ENCODE measurements around the gene C11orf52. TPM values are rescaled to one million over a fixed set of nuclear protein-coding genes. Genes with fewer than 3 reads are reported as not detected.

C11orf52 gene
- total RNA-seq, 1 donor from 2014 or later = 3.5 TPM

DNA sequence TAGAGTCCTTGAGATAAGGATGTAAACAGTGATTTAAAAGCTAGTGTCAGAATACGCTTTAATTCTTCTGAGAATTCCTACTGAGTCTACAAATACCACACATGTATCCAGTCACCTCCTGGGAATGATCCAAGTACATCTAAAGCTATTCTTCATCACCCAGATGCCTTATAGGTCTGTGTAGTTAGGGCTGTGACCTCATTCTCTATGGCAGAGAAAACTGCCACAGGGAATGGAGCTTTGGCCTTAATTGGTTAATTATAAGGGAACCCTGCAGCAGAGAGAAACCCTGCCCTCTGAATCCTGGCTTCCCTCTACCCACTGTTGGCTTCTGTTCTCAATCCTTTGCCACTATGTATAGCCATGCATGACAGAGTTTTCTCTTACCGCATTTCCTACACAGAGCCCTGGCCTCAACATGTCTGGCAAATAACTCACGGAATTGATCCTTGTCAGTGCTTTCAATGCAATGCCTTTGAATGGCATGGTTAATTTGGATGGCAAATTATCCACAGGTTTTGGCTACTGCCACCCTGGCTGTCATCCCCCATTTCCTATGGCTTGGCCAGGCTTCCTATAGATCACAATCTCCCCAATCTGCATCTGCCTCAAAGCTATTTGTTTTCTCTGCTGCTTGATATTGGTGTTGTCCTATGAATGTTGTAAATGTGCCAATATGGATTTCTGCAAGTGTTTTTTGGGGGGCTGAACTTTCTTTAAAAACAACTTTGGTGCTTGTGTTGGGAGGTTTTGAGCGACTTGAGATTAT is 21.3 kb downstream of the C11orf52 start:
- peak; percentile 14 for ATAC-seq

DNA sequence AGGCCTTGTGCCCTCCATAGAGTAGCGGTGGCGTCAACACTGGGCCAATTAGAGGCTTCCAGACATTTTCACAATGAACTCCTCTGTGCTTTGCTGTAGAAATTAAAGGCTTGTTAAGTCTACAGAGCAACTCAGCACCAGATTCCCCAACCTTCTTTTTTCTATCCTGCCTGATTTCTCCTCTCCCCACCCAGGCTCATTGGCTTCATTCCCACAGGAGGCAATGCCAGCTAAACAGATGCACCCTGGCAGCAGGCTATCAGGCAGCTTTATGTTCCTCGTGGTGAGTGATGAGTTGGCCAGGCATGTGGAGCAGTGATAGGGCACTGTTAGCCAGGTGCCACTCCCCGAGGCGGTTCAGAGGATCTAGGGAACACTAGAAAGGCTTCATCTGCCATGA is 23.2 kb downstream of the C11orf52 start:
- peak; percentile 63 for ATAC-seq

DNA sequence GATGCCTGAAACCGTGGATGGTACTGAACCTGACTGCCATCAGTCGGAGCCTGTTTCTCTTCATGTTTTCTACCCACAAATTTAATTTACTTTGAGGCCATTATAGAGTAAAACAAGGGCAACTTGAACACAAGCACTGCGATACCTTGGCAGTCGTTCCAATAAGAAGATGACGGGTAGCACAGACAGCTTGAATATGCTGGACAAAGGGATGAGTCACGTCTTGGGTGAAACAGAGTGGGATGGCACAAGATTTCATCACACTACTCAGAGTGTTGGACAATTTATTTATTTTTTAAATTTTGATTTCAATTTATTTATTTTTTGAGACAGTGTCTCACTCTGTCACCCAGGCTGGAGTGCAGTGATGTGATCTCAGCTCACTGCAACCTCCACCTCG is 24.1 kb downstream of the C11orf52 start:
- ATAC-seq = peak; percentile 41

DNA sequence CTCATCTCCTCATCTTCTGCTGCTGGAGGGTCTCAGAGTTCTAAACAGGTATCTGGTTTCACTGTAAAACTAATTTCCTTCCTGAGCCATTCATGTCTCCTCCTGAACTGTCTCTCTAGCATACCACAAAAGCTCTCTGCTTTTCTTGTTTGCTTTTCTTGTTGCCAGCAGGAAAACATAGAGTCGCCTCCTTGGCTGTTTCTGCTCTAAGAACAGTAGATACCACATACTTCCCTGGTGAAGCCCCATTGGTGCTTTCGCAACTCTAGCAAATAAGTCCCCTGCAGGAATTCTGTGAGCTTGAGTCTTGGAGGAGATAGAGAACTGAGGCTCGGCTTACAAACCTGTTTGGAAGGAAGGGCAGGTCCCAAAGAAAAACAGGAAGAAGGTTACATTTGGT is 25.4 kb downstream of the C11orf52 start:
- no peak for ATAC-seq

DNA sequence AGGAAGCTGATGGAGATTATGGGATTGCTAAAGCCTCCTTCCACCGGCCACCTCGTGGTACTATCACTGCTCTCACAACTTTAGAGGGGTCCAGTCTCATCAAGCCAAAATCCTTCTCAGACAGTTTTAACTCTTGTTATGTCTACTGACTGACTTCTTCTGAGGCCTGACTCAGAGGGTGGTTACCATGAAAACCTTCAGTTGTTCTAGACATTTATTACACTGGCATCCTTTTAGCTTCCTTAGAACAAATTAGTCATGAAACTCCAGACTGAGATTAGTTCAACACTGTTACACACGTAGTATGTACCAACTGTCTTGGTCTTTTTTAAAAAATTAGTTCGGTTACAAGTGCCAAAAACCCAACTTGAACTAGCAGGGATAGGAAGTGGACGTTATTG is 25.9 kb downstream of the C11orf52 start:
- peak; percentile 76 for ATAC-seq

DNA sequence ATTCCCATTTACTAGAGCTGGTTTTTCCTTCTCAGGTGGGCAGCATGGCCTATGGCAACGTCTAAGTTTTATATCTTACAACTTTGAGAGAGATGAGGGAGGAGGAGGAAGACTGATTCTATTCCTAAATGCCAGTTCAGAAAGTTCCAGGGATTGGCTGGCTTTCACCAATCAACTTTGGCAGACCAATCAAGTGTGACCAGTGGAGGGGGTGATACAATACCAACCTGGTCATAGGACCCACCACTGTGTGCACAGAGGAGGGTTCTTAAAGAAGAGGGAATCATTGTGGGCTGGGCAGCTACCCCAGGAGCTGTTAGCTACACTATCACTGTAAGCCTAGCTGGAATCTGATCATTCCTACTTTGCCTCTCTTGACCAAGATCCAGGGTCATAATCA is 26.5 kb downstream of the C11orf52 start:
- ATAC-seq = no peak

DNA sequence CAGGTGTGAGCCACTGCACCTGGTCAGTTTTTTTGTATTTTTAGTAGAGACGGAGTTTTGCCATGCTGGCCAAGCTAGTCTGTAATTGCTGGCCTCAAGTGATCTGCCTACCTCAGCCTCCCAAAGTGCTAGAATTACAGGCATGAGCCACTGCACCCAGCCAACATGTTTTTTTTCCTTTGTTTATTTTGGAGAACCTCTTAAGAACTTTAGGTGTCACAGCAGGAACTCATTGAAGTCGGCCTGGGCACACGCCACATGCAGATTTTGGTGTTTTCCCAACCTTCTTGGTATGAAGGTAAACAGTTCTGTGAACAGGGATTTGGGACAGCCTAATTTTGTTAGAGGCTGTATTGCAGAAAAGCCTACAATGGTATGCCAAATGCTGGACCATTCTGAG is 27.8 kb downstream of the C11orf52 start:
- no peak for ATAC-seq

DNA sequence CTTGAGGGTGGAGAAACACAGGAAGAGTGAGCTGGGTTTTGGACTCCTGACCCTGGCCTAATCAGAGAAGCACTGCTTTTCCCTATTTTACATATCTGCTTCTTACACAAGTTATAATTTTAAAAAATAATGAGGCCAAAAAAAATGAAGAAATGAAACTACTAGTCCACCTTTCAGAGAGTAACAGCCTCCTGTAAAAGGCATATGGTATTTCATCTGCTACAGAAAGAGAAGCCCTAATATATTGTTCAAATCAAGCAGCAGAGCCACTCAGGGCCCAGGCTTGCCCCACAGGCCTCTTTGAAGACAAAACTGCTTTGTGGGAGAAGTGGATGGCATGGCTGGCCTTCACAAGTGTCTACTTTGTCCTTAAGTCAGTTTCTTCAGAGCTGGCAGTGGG is 28.4 kb downstream of the C11orf52 start:
- ATAC-seq = no peak

DNA sequence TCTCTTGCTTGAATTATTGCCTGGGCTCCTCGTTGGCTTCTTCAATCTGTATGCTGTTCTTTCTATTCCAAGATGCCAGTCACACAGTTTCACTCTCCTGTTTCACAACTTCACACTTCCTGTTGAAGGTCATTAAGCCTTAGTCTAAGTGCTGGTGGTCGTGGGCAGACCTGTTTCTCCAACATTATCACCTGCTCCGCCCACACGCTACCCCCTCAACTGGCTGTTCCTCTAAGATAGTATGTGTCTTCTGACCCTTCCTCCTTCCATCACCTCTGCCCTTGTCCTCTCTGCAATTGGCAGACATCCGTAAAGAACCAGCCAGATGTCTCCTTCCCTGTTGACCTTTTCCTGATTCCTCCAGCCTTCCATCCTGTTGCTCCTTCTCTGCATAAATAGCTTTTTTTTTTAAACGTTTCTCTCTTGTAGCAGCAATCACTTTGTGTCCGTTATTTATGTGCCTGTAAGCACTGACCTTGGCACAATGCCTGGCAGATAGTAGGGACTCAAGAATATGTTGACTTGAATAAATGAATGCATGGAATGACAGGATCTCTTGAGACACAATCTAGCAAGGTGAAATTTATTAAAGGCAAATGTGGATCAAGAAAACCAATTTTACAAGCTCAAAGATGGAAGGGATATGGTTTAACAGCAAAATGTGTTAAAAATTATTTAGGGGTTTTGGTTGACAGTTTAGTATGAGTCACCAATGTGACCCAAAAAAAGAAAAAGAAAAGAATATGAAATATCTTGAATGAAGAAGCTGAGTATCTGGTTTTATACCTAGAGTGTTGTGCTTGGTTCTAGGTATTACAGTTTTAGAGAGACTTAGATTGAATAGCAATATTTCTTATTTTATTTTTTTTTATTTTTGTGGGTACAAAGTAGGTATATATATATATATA is 31.1 kb downstream of the C11orf52 start:
- no peak for ATAC-seq

DNA sequence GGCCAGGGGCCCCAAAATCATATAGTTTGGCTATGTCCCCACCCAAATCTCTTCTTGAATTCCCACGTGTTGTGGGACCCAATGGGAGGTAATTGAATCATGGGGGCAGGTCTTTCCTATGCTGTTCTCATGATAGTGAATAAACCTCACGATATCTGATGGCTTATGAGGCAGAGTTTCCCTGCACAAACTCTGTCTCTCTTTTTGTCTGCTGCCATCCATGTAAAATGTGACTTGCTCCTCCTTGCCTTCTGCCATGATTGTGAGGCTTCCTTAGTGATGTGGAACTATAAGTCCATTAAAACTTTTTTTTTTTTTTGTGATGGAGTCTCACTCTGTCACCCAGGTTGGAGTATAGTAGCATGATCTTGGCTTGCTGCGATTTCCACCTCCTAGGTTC is 32.9 kb downstream of the C11orf52 start:
- no peak for ATAC-seq

DNA sequence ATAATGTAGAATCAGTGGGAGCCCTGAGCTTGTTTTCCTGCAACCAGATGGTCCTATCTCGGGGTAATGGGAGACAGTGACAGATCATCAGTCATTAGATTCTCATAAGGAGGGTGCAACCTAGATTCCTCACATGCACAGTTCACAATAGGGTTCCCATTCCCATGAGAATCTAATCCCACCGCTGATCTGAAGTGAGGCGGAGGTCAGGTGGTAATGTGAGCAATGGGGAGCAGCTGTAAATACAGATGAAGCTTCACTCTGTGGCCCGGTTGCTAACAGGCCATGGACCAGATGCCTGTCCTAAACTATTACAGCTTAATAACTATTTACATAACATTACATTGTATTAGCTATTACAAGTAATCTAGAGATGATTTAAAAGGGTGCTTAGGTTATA is 35.4 kb downstream of the C11orf52 start:
- ATAC-seq = no peak

DNA sequence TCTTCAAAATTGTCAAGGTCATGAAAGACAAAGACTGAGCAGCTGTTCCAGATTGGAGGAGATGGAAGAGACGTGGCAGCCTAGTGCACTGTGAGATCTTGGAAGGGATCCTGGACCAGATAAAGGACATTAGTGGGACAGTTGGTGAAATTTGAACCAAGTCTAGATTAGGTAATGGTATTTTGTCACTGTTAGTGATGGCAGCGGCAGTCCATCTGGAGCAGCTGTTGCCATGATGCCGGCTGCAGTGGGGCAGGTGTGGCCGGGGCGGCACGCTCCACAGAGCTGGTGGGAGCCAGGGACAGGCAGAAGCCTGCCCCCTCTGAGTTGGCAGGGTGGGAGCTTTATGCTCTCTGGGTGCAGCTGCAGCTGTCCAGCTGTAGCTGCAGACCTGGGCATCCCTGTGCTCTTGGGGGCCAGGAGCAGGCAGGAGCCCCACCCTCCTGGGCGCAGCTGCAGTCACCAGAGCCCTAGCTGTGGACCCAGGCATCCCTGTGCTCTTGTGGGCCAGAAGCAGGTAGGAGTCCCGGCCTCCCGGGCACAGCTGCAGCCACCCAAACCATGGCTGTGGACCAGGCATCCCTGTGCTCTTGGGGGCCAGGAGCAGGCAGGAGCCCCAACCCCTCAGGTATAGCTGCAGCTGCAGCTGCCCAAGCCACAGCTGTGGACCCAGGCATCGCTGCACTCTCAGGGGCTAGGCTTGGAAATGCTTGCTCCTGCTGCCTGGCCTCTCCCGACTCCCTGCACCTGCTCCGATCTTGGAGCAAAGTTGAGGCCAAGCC is 39.1 kb downstream of the C11orf52 start:
- ATAC-seq = no peak

DNA sequence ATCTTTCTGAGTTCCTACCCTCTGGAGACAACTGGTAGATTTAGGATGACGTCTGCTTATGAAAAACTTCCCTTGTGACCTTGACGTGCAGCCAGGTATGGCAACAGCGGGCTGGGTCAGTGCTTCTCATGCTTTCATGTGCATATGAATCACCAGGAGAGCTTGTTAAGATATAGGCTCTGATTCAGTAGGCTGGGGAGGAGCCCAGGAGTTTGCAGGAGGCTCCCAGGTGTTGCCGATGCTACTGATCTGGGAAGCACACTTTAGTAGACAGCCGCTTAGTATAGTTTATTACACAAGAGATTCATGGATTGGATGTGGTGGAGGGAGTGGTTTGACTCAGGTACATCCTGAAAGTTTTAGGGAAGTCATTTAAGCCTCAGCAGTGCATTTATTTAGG is 42.2 kb downstream of the C11orf52 start:
- ATAC-seq = peak; percentile 97

DNA sequence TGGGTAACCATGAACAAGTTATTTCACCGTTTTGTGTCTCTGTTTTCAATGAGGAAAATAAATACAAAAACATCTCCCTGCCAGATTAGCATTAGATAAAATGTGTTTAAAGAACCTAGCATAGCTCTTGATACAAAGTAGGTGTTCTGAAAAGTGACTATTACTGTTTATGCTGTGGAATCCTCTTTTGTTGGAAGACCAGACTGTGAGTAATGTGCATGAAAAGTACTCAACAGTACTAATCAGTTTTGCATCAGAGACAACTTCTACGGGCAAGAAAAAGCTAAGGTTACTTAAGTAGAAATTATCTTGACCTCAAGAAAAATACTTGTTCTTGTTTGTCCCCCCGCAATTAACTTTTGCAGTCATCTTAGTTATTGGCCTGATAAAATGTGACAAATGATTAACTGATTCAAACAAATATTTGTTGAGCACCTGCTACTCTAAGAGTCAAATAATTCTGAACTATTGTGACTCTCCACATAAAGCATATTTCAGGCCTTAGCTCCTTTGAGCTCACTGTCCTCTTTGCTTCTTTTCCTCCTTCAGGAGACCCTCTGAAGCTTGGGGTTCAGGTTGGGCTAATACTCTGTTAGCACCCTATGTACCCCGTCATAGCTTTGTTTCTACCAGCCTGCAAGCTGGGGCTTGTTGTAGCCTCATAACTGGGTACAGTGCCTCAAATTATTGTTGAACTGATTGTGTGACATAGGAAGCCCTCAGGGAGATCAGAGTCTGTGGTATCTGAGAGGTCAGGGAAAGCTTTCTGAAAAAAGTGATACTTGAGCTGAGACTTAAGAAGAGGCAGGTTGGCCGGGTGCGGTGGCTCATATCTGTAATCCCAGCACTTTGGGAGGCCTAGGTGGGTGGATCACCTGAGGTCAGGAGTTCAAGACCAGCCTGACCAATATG is 42.9 kb downstream of the C11orf52 start:
- peak; percentile 5 for ATAC-seq

DNA sequence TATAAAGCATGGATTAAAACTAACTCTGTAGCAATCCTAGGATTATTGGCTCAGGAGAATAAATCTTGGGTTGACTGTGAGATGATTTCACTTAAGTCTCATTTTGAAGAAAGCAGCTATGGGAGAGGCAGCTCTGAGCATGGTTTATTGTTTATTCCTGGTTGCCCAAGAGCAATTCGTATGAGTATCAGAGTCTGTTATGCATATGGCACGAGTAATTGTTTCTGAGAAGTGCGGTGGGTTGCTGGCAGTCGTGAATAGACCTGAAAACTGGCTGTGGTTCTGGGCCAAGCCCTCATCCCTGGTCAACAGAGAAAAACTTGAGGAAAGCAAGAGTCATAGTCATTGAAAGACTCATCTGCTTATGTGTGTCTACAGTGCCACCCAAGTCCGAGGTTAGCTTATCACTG is 45.2 kb downstream of the C11orf52 start:
- peak; percentile 67 for ATAC-seq

DNA sequence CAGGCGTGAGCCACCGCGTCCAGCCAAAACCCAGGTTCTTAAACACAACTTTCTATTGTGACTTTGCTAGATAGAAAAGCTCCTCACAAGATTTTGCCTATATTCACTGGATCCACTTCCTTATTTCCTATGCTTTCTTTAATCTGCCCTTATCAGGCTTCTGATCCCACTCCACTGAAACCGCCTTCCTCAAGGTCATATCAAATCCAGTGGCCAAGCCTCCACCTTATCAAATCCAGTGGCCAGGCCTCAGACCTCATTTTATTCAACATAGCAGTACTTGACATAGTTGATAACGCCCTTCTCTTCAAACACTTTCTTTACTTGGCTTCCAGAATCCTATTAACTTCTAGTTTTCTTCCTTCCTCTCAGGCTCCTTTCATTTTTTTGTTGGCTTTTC is 48.0 kb downstream of the C11orf52 start:
- no peak for ATAC-seq

DNA sequence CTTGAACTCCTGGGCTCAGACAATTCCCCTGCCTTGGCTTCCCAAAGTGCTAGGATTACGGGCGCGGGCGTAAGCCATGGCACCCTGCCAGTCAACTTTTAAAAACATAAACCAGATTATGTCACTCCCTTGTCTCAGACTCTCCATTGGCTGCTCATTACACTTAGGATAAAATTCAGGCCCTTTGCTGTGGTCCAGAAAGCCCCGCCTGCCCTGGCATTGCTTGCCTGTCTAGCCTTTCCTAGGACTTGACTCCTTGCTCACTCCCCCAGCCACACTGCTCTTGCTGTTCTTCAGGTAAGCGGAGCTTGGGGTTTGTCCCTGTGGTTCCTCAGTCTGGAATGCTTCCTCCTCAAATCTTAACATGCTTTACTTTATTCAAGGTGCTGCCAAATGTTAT is 48.9 kb downstream of the C11orf52 start:
- no peak for ATAC-seq

DNA sequence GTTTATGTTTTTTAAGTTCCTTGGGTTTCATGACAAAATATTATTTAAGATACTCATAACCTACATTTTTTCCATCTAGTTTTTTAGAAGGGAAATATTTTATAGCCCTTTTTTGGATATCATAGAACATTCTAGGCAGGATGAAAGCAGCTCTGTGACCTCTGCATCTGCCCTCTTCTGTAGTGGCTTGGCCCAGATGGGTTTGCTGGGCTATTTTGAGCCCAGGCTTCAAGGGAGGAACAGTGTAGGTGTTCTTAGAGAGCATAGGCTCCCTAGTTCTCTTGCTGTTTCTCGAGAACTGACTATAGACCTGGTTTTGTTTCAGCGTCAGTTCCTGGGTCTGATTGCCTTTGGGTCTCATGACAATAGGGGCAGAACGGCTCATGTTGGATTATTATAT is 50.6 kb downstream of the C11orf52 start:
- no peak for ATAC-seq

DNA sequence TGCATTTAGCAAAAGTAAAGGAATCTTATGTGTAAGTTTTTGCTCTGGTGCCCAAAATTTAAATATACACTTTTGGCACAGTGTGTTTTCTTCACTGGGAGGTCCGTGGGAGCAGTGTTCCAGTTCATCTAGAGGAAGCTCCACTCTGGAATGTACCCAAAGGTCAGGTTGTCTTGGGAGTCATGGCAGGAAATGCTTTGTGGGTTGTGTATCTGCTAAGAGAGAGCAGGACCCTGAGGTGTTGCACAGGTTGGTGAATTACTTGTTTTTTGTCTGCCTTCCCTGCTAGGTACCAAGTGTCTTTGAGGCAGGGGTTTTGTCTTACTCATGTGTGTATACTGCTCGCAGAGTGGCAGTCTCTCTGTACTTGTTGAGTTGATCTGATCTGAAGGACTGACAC is 55.7 kb downstream of the C11orf52 start:
- ATAC-seq = no peak

DNA sequence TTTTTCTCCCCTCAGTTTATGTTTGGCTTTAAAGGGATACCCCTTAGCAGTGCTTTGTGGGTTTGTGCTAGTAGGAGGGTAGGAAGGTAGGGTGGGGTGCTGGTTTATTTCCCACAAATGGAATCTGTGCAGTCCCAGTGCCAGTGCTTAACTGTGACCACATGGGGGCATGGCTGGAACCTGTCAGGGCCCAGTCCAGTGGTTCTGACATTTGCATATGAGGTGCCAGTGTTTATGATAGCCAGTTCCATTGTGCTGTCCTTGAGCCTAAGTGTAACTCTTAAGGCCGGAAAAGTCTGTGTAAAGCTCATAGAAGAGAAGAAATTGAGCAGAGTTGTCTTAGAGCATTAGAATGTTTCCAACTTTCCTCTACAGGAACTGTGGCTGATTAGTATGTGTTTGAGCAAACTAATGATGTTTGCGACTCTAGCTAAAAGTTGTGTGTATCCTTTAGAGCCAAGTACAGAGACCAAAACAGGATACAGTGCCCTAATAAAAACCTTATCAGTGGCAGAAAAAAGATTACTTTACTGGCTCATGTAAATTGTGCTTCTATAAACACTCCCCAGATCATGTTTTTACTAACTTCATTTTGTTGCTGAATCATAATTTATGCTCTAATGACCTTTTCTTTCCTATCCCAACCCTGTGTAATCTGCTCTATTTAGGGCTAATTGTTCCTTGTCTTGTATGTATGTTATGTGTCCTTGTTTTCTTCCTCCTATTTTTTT is 56.5 kb downstream of the C11orf52 start:
- ATAC-seq = no peak

DNA sequence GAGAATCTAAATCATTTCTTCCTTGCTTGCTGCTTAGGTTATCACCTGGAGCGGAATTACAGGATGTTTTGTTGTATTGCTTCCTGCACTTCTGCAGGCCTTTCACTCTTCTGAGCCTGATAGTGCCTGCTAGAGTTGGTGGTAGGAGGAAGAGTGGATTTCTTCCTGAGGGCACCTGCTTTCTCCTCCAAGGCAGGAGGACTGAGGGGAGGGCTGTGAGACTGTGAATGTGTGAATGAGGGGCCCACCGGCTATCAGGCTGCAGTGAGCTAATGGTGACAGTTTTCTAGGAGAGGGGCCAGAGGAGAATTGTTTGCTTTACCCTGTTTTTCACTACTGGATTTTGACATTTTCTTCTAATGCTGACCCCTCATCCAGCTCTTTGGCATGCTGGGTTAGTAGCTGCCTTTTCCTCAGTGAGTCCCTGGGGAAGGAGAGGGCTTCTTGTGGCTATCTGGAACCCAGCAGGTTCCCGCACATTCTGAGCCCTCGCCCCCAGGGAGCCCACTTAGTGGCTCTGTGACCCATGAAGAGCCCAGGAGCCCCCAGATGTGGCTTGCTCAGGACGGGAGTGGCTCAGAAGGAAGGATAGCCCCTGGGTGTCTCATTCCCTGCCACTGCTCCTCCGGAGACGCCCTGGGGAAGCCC is 57.5 kb downstream of the C11orf52 start:
- no peak for ATAC-seq

Data from esophagus mucosa (tissue), 1 donor.